Gastrocnemius medialis (tissue), 4 donors: ENCODE data around the gene MYO3B. TPM values are rescaled to one million over a fixed set of nuclear protein-coding genes. Genes with fewer than 3 reads are reported as not detected.

Experiments
- ATAC-seq, 2 donors: fragments of 150-250 bp; one replicate each; pipeline ENCODE4 v1.9.1; 2016
- DNase-seq, 2 donors: peaks; one replicate each; pipeline ENCODE4 v3.0.0-alpha.2; 2019
- H3K27ac ChIP-seq, 4 donors: fragments of 200-600 bp; sonication (generic); 1 replicate in 1 of 4; 2 replicates in 3 of 4; pipeline ENCODE4 v1.5.1; 2016 to 2018; ENCODE audit warnings: mild to moderate bottlenecking in 2 of 4, moderate library complexity in 1 of 4
- H3K27me3 ChIP-seq, 3 donors: fragments of 200-600 bp; sonication (generic) in 2 of 3; 1 replicate in 1 of 3; 2 replicates in 2 of 3; pipeline versions ENCODE4 v1.5.1 to v1.6.0; 2016 to 2019; ENCODE audit warnings: mild to moderate bottlenecking in 1 of 3, moderate library complexity in 1 of 3
- H3K36me3 ChIP-seq, 2 donors: fragments of 200-600 bp; sonication (generic) in 1 of 2; one replicate each; pipeline ENCODE4 v1.5.1; 2017 to 2018
- H3K4me1 ChIP-seq, 2 donors: fragments of 200-600 bp; sonication (generic) in 1 of 2; one replicate each; pipeline ENCODE4 v1.5.1; 2016 to 2017; ENCODE audit warnings: mild to moderate bottlenecking in 2 of 2
- H3K4me3 ChIP-seq, 4 donors: fragments of 200-600 bp; sonication (generic) in 3 of 4; 1 replicate in 1 of 4; 2 replicates in 3 of 4; pipeline ENCODE4 v1.5.1; 2016 to 2019; ENCODE audit warnings: mild to moderate bottlenecking in 2 of 4
- H3K9me3 ChIP-seq, 3 donors: fragments of 200-600 bp; sonication (generic) in 2 of 3; 1 replicate in 1 of 3; 2 replicates in 2 of 3; pipeline ENCODE4 v1.5.1; 2016 to 2019
- POLR2A ChIP-seq, 2 donors: fragments of 450-650 bp; IDR thresholded peaks; one replicate each; pipeline ENCODE4 v1.6.1; 2017; ENCODE audit warnings: antibody characterized with exemption in 2 of 2, mild to moderate bottlenecking in 2 of 2, moderate library complexity in 2 of 2
- in situ Hi-C, 4 donors: fragments of 200-750 bp; cut with MboI; loops; one replicate each; pipeline versions ENCODE4 v1.15.0 to v1.8.0; 2017; ENCODE audit warnings: low sequenced_read_pairs in 4 of 4
- intact Hi-C: fragments of 100-400 bp; cut with DNase I; formaldehyde crosslinking; loops from one replicate; pipeline ENCODE4 v1.15.1; 2023; ENCODE audit warnings: low total_unique reads
- total RNA-seq, 4 donors: library from RNA; depleted of rRNA; stranded (reverse); fragments of >200 nt; gene quantifications; one replicate each; pipeline versions ENCODE4 v1.1.0 to v1.2.3, GENCODE V29; 2016
- TF ChIP-seq, protein P1 (sequence below), 5 experiments: fragments of 450-650 bp in 3 of 5; fragments of 200-600 bp in 2 of 5; sonication (generic) in 2 of 5; IDR thresholded peaks in 4 of 5; conservative IDR thresholded peaks in 1 of 5; 1 replicate in 4 of 5; 2 replicates in 1 of 5; pipeline ENCODE4 v1.5.1; 2016 to 2019; ENCODE audit warnings: antibody characterized with exemption in 5 of 5, mild to moderate bottlenecking in 3 of 5, moderate library complexity in 3 of 5

The MYO3B gene
- total RNA-seq, 4 donors from 2014 or later: 0.07 to 0.27 TPM; not detected in 2

DNA sequence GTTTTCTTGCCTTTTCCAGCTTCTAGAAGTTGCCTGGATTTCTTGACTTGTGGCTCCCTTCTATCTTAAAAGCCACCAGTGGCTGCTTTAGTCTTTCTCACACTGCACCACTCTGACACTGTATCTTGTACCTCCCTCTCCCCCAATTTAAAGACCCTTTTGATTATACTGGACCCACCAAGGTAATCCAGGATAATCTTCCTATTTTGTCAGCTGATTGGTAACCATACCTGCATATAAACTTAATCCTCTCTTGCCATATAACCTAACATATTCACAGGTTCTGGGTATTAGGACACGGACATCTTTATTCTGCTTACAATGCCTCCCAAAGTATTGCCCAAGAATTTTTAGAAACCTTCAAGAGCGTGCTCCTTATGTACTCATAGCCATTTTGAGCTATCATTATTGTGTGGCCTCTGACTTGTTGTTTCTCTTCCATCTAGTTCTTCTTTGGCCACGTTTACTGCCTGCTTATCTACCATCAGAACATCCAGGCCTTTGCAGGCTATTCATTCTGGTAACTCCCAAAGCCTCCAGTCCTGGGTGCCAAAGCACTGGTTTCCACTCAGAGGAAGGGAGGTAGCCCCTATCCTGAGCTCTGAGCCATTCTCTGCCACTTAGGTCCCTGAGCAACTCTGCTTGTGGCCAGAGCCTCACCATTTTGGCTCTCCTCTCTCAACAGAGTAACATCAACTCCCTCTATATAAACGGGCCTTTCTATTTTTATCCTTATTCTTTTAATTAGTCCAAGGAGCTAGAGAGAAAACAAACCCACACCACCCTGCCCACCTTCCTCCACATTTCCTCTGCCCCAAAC is 70.8 kb downstream of the MYO3B start:
- Histone ChIP-seq H3K9me3 (no peaks in the 10 kb centered on the region), H3K4me1 (no peaks in the 10 kb centered on the region), H3K27ac (no peak overlapping the region), H3K36me3 (no peaks in the 10 kb centered on the region), H3K27me3 (no peaks in the 10 kb centered on the region), H3K4me3 (no peak overlapping the region)
- intact Hi-C loops (no loop called here), in situ Hi-C loops (loop anchor here in 1 of 4 donors (25.0 kb wide), 1 partner anchor 564 kb away; the partner anchor contains the start of gene GAD1)
- ATAC-seq: no peak
- no peak for TF ChIP-seq POLR2A (IDR thresholded peaks at IDR 0.05)
- DNase-seq: no peak

GRCh38 chr2:170249761-170250160 is 71.8 kb downstream of the MYO3B start:
- H3K27me3 ChIP-seq: no peaks in the 10 kb centered on the region
- no peak overlapping the region for H3K4me3 ChIP-seq
- no peaks in the 10 kb centered on the region for H3K9me3 ChIP-seq
- no peaks in the 10 kb centered on the region for H3K36me3 ChIP-seq
- no peak overlapping the region for H3K27ac ChIP-seq
- no peak for DNase-seq
- TF ChIP-seq, protein P1, sequence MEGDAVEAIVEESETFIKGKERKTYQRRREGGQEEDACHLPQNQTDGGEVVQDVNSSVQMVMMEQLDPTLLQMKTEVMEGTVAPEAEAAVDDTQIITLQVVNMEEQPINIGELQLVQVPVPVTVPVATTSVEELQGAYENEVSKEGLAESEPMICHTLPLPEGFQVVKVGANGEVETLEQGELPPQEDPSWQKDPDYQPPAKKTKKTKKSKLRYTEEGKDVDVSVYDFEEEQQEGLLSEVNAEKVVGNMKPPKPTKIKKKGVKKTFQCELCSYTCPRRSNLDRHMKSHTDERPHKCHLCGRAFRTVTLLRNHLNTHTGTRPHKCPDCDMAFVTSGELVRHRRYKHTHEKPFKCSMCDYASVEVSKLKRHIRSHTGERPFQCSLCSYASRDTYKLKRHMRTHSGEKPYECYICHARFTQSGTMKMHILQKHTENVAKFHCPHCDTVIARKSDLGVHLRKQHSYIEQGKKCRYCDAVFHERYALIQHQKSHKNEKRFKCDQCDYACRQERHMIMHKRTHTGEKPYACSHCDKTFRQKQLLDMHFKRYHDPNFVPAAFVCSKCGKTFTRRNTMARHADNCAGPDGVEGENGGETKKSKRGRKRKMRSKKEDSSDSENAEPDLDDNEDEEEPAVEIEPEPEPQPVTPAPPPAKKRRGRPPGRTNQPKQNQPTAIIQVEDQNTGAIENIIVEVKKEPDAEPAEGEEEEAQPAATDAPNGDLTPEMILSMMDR (IDR thresholded peaks at IDR 0.05 in 4 of 5, conservative IDR thresholded peaks at IDR 0.05 in 1 of 5): no peak
- TF ChIP-seq POLR2A (IDR thresholded peaks at IDR 0.05): no peak
- no peaks in the 10 kb centered on the region for H3K4me1 ChIP-seq
- in situ Hi-C loops (loop anchor here in 1 of 4 donors (25.0 kb wide), 1 partner anchor 563 kb away; the partner anchor contains the start of gene GAD1), intact Hi-C loops (no loop called here)
- no peak for ATAC-seq

DNA sequence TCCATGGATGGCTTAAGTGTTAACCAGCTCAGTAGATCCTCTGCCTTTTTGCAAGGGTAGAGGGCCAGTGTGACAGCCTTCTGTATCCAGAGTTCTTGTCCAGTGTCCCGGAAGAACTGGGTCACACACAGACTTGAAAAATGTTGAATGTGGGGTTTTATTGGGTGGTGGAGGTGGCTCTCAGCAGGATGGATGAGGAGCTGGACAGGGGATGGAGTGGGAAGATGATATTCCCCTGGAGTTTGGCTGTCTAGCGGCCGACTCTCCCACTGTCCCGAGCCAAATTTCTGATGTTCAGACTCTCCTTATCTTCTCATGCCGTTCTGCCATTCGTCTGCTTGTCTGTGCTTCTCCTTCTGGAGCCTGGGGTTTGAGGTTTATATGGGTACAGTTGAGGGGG is 72.6 kb downstream of the MYO3B start:
- Histone ChIP-seq H3K27ac (no peak overlapping the region), H3K27me3 (no peaks in the 10 kb centered on the region), H3K9me3 (no peaks in the 10 kb centered on the region), H3K4me3 (no peak overlapping the region), H3K4me1 (no peaks in the 10 kb centered on the region), H3K36me3 (no peaks in the 10 kb centered on the region)
- in situ Hi-C loops (no loop called here), intact Hi-C loops (no loop called here)
- TF ChIP-seq, protein P1 (IDR thresholded peaks at IDR 0.05 in 4 of 5, conservative IDR thresholded peaks at IDR 0.05 in 1 of 5): no peak
- no peak for TF ChIP-seq POLR2A (IDR thresholded peaks at IDR 0.05)
- ATAC-seq: no peak
- DNase-seq: no peak

DNA sequence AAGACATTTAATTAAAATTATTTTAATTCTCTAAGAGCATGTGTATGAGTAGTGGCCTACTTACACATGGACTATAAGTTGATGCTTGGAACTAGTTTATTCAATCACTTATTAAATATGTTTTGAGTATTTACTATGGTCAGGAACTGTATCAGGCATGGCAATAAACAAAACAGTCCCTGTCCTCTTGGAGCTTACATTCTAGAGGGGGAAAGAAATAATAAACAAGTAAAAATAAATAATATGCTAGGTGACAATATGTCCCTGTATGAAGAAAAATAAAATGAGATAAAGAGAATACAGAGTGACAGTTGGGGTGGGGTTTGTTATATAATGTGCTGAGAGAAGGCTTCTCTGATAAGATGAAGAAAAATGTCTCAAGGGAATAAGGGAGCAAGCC is 74.5 kb downstream of the MYO3B start:
- no peak overlapping the region for H3K27ac ChIP-seq
- H3K36me3 ChIP-seq: no peaks in the 10 kb centered on the region
- no peak overlapping the region for H3K4me3 ChIP-seq
- TF ChIP-seq POLR2A (IDR thresholded peaks at IDR 0.05): no peak
- TF ChIP-seq, protein P1 (IDR thresholded peaks at IDR 0.05 in 4 of 5, conservative IDR thresholded peaks at IDR 0.05 in 1 of 5): no peak
- in situ Hi-C loops (no loop called here), intact Hi-C loops (no loop called here)
- H3K27me3 ChIP-seq: no peaks in the 10 kb centered on the region
- ATAC-seq (no peak), DNase-seq (no peak)
- no peaks in the 10 kb centered on the region for H3K4me1 ChIP-seq
- H3K9me3 ChIP-seq: no peaks in the 10 kb centered on the region

DNA sequence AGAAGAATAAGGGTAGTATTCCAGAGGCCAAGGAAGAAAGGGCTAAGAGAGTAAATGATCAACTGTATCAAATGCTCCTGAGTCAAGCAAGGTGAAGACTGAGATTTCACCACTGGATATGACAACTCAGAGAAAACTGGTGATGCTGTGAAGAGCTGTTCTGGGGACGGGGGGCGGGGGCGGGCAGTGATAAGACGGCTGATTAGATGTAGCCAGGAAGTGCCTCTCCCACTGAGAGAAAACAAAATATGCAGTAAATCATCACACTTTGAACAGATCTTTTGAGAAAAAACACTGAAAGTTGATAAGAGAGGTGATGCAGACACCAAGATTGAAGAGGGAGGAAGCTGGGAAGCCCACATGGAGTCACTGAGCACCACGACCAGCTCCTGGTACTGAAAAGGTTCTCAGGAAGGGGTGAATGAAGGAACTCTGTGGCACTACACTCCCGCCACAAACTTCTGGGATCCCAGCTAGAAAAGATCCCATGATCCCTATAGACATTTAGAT is 75.8 kb downstream of the MYO3B start:
- H3K36me3 ChIP-seq: no peaks in the 10 kb centered on the region
- H3K9me3 ChIP-seq: no peaks in the 10 kb centered on the region
- intact Hi-C loops: no loop called here
- no peaks in the 10 kb centered on the region for H3K27me3 ChIP-seq
- in situ Hi-C loops: no loop called here
- no peak overlapping the region for H3K27ac ChIP-seq
- ATAC-seq (no peak), DNase-seq (no peak)
- H3K4me1 ChIP-seq: no peaks in the 10 kb centered on the region
- TF ChIP-seq, protein P1 (IDR thresholded peaks at IDR 0.05 in 4 of 5, conservative IDR thresholded peaks at IDR 0.05 in 1 of 5): no peak
- TF ChIP-seq POLR2A (IDR thresholded peaks at IDR 0.05): no peak
- no peak overlapping the region for H3K4me3 ChIP-seq
